HEK293T (cell line): ENCODE measurements around the gene MGRN1.

Experiments
- ARNT ChIP-seq: fragments of 450-650 bp; IDR thresholded peaks from 2 replicates; pipeline ENCODE4 v1.6.1; 2017; ENCODE audit warnings: mild to moderate bottlenecking
- ELF4 ChIP-seq: fragments of 450-650 bp; IDR thresholded peaks from 2 replicates; pipeline ENCODE4 v1.6.1; 2017; ENCODE audit warnings: antibody characterized with exemption
- FOXK2 ChIP-seq: fragments of 450-650 bp; IDR thresholded peaks from 2 replicates; pipeline ENCODE4 v1.6.1; 2016; ENCODE audit warnings: mild to moderate bottlenecking
- FOXM1 ChIP-seq: fragments of 450-650 bp; IDR thresholded peaks from 2 replicates; pipeline ENCODE4 v1.6.1; 2017; ENCODE audit warnings: mild to moderate bottlenecking, borderline replicate concordance
- HDGF ChIP-seq: fragments of 450-650 bp; IDR thresholded peaks from 2 replicates; pipeline ENCODE4 v1.6.1; 2017; ENCODE audit warnings: antibody characterized with exemption, borderline replicate concordance
- L3MBTL2 ChIP-seq: fragments of 450-650 bp; conservative IDR thresholded peaks from 2 replicates; pipeline ENCODE4 v1.6.1; 2016; ENCODE audit warnings: mild to moderate bottlenecking
- LEF1 ChIP-seq: fragments of 450-650 bp; IDR thresholded peaks from 2 replicates; pipeline ENCODE4 v1.6.1; 2017; ENCODE audit warnings: mild to moderate bottlenecking, borderline replicate concordance
- PKNOX1 ChIP-seq: fragments of 450-650 bp; IDR thresholded peaks from 2 replicates; pipeline ENCODE4 v1.6.1; 2016
- SUZ12 ChIP-seq: fragments of 450-650 bp; IDR thresholded peaks from 2 replicates; pipeline ENCODE4 v1.6.1; 2016; ENCODE audit warnings: mild to moderate bottlenecking
- TARDBP ChIP-seq: fragments of 450-650 bp; IDR thresholded peaks from 2 replicates; pipeline ENCODE4 v1.6.1; 2016

- TF ChIP-seq TARDBP (no peak), ELF4 (no peak), LEF1 (no peak), FOXK2 (no peak), HDGF (no peak), FOXM1 (no peak), ARNT (no peak), L3MBTL2 (no peak), SUZ12 (no peak), PKNOX1 (no peak)
Observed at GRCh38 chr16:4687946-4688673, 63.5 kb downstream of the MGRN1 start.
